NCI-H1417 treated with DMSO at 0.1 percent for 48 hours (cell line): Measurements from ENCODE around the gene MTHFD1L.

Experiments used
- DNase-seq: peaks from one replicate; lab custom pipeline; 2025; lab: John Stamatoyannopoulos, UW

MTHFD1L gene

GRCh38 chr6:150898399-150899170 is 33.1 kb downstream of the MTHFD1L start:
- DNase-seq = no peak

- no peak for DNase-seq
Measured at GRCh38 chr6:150899231-150899630, 33.7 kb downstream of the MTHFD1L start.

GRCh38 chr6:150900049-150900448 is 34.5 kb downstream of the MTHFD1L start:
- no peak for DNase-seq

- no peak for DNase-seq
Measured at GRCh38 chr6:150902142-150902776, 36.8 kb downstream of the MTHFD1L start.

- DNase-seq = no peak
Measured at GRCh38 chr6:150905769-150906168, 40.3 kb downstream of the MTHFD1L start.

- DNase-seq = no peak
Measured at GRCh38 chr6:150906641-150907326, 41.3 kb downstream of the MTHFD1L start.

- no peak for DNase-seq
Measured at GRCh38 chr6:150907383-150907782, 41.9 kb downstream of the MTHFD1L start.

- DNase-seq = no peak
Measured at GRCh38 chr6:150908901-150909300, 43.4 kb downstream of the MTHFD1L start.

- no peak for DNase-seq
Measured at GRCh38 chr6:150910561-150910960, 45.1 kb downstream of the MTHFD1L start.

- DNase-seq = no peak
Measured at GRCh38 chr6:150914372-150914771, 48.9 kb downstream of the MTHFD1L start.

GRCh38 chr6:150915131-150915879 is 49.8 kb downstream of the MTHFD1L start:
- no peak for DNase-seq

GRCh38 chr6:150915880-150916265 is 50.4 kb downstream of the MTHFD1L start:
- no peak for DNase-seq

- no peak for DNase-seq
Measured at GRCh38 chr6:150919938-150920337, 54.4 kb downstream of the MTHFD1L start.

GRCh38 chr6:150922137-150922536 is 56.6 kb downstream of the MTHFD1L start:
- DNase-seq = no peak

GRCh38 chr6:150924808-150925589 is 59.5 kb downstream of the MTHFD1L start:
- no peak for DNase-seq

- no peak for DNase-seq
Measured at GRCh38 chr6:150925590-150925928, 60.1 kb downstream of the MTHFD1L start.

- DNase-seq = no peak
Measured at GRCh38 chr6:150925976-150926375, 60.5 kb downstream of the MTHFD1L start.

GRCh38 chr6:150928882-150929281 is 63.4 kb downstream of the MTHFD1L start:
- DNase-seq = no peak

- no peak for DNase-seq
Measured at GRCh38 chr6:150929416-150929815, 63.9 kb downstream of the MTHFD1L start.

GRCh38 chr6:150930841-150931240 is 65.3 kb downstream of the MTHFD1L start:
- DNase-seq = no peak

GRCh38 chr6:150931405-150931804 is 65.9 kb downstream of the MTHFD1L start:
- no peak for DNase-seq

- DNase-seq = no peak
Measured at GRCh38 chr6:150932996-150933395, 67.5 kb downstream of the MTHFD1L start.
